Measurements from ENCODE around the gene KCNJ13. TPM values are rescaled to one million over a fixed set of nuclear protein-coding genes. Genes with fewer than 3 reads are reported as not detected.
"Not testable (repeated sequence)": the region's sequence is repeated elsewhere in the genome, so short reads cannot be mapped to it uniquely, and the experiment has no call there.

Gene KCNJ13
- total RNA-seq, 1 donor from 2014 or later, result not detected

GRCh38 chr2:232767866-232768265, 8.5 kb downstream of the KCNJ13 start:
- DNase-seq (ENCODE audit: low read depth, low spot score), result no peak

- no peak for DNase-seq (ENCODE audit: low read depth, low spot score)
Measured at GRCh38 chr2:232761301-232761907, 15.0 kb downstream of the KCNJ13 start.

- no peak for DNase-seq (ENCODE audit: low read depth, low spot score)
Measured at GRCh38 chr2:232757905-232758304, 18.5 kb downstream of the KCNJ13 start.

GRCh38 chr2:232750135-232750671, 26.2 kb downstream of the KCNJ13 start:
- DNase-seq (ENCODE audit: low read depth, low spot score), result no peak

- no peak for DNase-seq (ENCODE audit: low read depth, low spot score)
Measured at GRCh38 chr2:232749331-232749730, 27.0 kb downstream of the KCNJ13 start.

GRCh38 chr2:232748038-232748437, 28.3 kb downstream of the KCNJ13 start:
- no peak for DNase-seq (ENCODE audit: low read depth, low spot score)

GRCh38 chr2:232744963-232745362, 31.4 kb downstream of the KCNJ13 start:
- no peak for DNase-seq (ENCODE audit: low read depth, low spot score)

GRCh38 chr2:232741972-232742371, 34.4 kb downstream of the KCNJ13 start:
- no peak for DNase-seq (ENCODE audit: low read depth, low spot score)

GRCh38 chr2:232741294-232741693, 35.1 kb downstream of the KCNJ13 start:
- no peak for DNase-seq (ENCODE audit: low read depth, low spot score)

- DNase-seq (ENCODE audit: low read depth, low spot score), result no peak
Measured at GRCh38 chr2:232731470-232731869, 44.9 kb downstream of the KCNJ13 start.

- DNase-seq (ENCODE audit: low read depth, low spot score), result no peak
Measured at GRCh38 chr2:232728785-232729184, 47.6 kb downstream of the KCNJ13 start.

GRCh38 chr2:232723027-232723426, 53.3 kb downstream of the KCNJ13 start:
- DNase-seq (ENCODE audit: low read depth, low spot score), result no peak

GRCh38 chr2:232721882-232722281, 54.5 kb downstream of the KCNJ13 start:
- no peak for DNase-seq (ENCODE audit: low read depth, low spot score)

- DNase-seq (ENCODE audit: low read depth, low spot score), result no peak
Measured at GRCh38 chr2:232721261-232721660, 55.1 kb downstream of the KCNJ13 start.

GRCh38 chr2:232720056-232720455, 56.3 kb downstream of the KCNJ13 start:
- not testable (repeated sequence) for DNase-seq (ENCODE audit: low read depth, low spot score)

Other genes starting within 250 kb of the KCNJ13 start
- gene CHRNG, start 236.9 kb downstream of the KCNJ13 start, total RNA-seq, result not detected in 2 replicates
- 1.8 and 2.5 TPM in 2 replicates for gene TIGD1, start 226.0 kb downstream of the KCNJ13 start, total RNA-seq
- gene EIF4E2, start 225.9 kb downstream of the KCNJ13 start, total RNA-seq, result 122 and 124 TPM in 2 replicates
- not detected in 2 replicates for gene EFHD1, start 143.0 kb downstream of the KCNJ13 start, total RNA-seq
- 53.0 and 65.4 TPM in 2 replicates for gene GIGYF2, start 79.2 kb downstream of the KCNJ13 start, total RNA-seq
- 0.26 and 0.56 TPM in 2 replicates for gene SNORC, start 93.7 kb upstream of the KCNJ13 start, total RNA-seq
- 0.14 and 3.2 TPM in 2 replicates for gene NGEF, start 236.7 kb upstream of the KCNJ13 start, total RNA-seq